Activated T-helper 1 cell treated with anti-CD3 and anti-CD28 coated beads, Interleukin-12 subunit alpha, Interleukin-12 subunit beta, Interleukin-2, Interleukin-4 antibody, amounts not matched to agents 30 ng/mL and 10 ng/mL and 1 ng/mL, durations not matched to agents 14 hours and 24 hours and 36 hours (primary cell): ENCODE measurements around the gene ELOVL6. TPM values are rescaled to one million over a fixed set of nuclear protein-coding genes. Genes with fewer than 3 reads are reported as not detected.

ENCODE experiments used
- DNase-seq: peaks from one replicate; pipeline ENCODE4 v3.0.0; 2021; ENCODE audit warnings: low spot score
- H3K27ac Mint-ChIP-seq: one replicate; pipeline ENCODE4 v1.8.0; 2021; ENCODE audit warnings: mild to moderate bottlenecking, mixed read lengths
- H3K27me3 Mint-ChIP-seq: one replicate; pipeline ENCODE4 v1.8.0; 2022; ENCODE audit warnings: mild to moderate bottlenecking, moderate library complexity, mixed read lengths; ENCODE audit not compliant: insufficient read depth
- H3K36me3 Mint-ChIP-seq: one replicate; pipeline ENCODE4 v1.8.0; 2021; ENCODE audit warnings: low read depth, mixed read lengths
- H3K4me1 Mint-ChIP-seq: one replicate; pipeline ENCODE4 v1.8.0; 2021; ENCODE audit warnings: low read depth, mixed read lengths
- H3K4me3 Mint-ChIP-seq: one replicate; pipeline ENCODE4 v1.8.0; 2021; ENCODE audit warnings: mild to moderate bottlenecking, moderate library complexity, mixed read lengths
- H3K9me3 Mint-ChIP-seq: one replicate; pipeline ENCODE4 v1.8.0; 2021; ENCODE audit warnings: mixed read lengths
- intact Hi-C: fragments of 100-400 bp; cut with micrococcal nuclease; formaldehyde crosslinking; loops from one replicate; pipeline ENCODE4 v1.15.1; 2024
- total RNA-seq: library from RNA; stranded (reverse); gene quantifications from 2 replicates; pipeline ENCODE4 v1.2.3, GENCODE V29; 2022

ELOVL6 gene
- total RNA-seq, 1 donor from 2014 or later = 19.1 TPM

DNA sequence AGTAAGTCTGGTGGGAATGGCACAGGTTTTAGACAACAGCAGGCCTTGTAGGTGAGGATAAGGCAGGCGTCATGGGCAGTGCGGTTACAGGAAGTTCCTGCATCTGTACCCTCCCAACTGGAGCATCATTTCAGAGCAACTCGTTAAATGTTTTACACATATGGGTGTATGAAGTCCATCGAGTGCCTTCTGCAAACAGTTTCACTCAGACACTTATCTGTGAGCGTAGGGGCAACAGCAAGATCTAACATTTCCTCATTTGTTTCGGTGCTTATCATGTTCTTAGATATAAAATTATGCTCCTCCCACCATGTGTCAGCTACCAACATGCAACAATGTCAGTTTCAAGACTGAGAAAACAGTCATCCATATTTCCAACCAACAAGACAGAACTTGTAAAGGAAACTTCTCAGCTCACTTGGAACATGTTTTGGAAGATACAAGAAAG is 69.9 kb downstream of the ELOVL6 start:
- DNase-seq = no peak
- Mint-ChIP-seq H3K36me3 (peaks cover 32% of the 10 kb centered on the region), H3K4me3 (no peak overlapping the region), H3K27ac (peak overlapping the region; percentile 30), H3K4me1 (peaks cover 27% of the 10 kb centered on the region), H3K9me3 (no peaks in the 10 kb centered on the region), H3K27me3 (no peaks in the 10 kb centered on the region)
- intact Hi-C loops = loop anchor here (2.0 to 5.0 kb wide), 3 partner anchors 39 to 70 kb away; no protein-coding TSS in a partner anchor

DNA sequence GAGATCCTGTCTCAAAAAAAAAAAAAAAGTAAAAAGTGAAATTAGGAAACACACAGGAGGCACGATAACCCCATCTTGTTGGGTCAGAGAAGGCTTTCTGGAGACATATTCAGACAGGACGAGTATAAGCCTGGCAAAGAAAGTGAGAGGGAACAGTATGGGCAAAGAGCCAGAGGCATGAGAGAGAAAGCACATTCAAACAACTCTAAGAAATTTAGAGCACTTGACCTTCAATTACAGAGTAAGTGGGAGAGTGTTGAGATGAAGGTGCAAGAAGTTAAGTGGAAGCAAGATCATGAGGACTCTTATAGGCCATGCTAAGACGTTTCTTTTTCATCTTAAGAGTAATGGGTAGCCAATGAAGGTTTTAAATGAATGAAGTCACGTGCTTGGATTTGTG is 70.4 kb downstream of the ELOVL6 start:
- H3K4me1 Mint-ChIP-seq = peaks cover 22% of the 10 kb centered on the region
- H3K36me3 Mint-ChIP-seq = peaks cover 30% of the 10 kb centered on the region
- H3K27me3 Mint-ChIP-seq = no peaks in the 10 kb centered on the region
- no peak for DNase-seq
- no peaks in the 10 kb centered on the region for H3K9me3 Mint-ChIP-seq
- H3K4me3 Mint-ChIP-seq = no peak overlapping the region
- intact Hi-C loops = loop anchor here (2.0 to 5.0 kb wide), 3 partner anchors 39 to 69 kb away; no protein-coding TSS in a partner anchor
- H3K27ac Mint-ChIP-seq = no peak overlapping the region

DNA sequence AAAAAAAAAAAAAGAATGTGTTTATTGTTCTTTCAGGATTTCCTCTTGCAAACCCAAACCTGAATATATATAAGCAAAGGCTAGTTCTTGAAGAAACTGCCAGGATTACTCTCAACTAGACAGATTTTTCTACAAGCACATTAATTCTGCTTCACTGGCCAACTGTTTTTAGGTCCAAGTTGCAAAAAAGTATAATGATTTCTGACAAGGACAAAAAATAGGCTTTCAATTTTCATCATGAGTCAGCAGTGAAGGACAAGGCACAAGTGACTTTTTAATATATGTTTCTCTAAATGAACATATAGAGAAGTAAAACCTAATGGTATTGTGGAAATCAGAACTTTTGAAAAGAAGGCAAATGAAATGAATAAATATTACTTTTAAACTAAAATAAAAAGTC is 73.7 kb downstream of the ELOVL6 start:
- Mint-ChIP-seq H3K27ac (no peak overlapping the region), H3K4me3 (no peak overlapping the region), H3K27me3 (no peaks in the 10 kb centered on the region), H3K4me1 (peaks cover 31% of the 10 kb centered on the region), H3K36me3 (peaks cover 28% of the 10 kb centered on the region), H3K9me3 (no peaks in the 10 kb centered on the region)
- no peak for DNase-seq
- intact Hi-C loops = loop anchor here (5.0 kb wide), 2 partner anchors 37 to 43 kb away; no protein-coding TSS in a partner anchor

DNA sequence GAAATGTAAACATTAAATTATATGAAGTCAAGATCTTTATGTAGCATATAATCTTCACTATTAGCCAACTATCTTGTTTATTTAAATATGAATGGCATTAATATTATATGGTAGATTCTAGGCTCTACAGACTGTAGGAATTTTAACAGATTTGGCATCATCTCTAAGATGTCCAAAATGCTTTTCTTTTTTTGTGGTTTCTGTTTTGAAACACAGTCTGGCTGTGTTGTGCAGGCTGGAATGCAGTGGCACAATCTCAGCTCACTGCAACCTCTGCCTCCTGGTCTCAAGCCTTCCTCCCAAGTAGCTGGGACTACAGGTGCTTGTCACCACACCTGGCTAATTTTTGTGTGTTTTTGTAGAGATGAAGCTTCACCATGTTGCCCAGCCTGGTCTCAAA is 76.2 kb downstream of the ELOVL6 start:
- no peak for DNase-seq
- peaks cover 19% of the 10 kb centered on the region for H3K4me1 Mint-ChIP-seq
- no peaks in the 10 kb centered on the region for H3K9me3 Mint-ChIP-seq

DNA sequence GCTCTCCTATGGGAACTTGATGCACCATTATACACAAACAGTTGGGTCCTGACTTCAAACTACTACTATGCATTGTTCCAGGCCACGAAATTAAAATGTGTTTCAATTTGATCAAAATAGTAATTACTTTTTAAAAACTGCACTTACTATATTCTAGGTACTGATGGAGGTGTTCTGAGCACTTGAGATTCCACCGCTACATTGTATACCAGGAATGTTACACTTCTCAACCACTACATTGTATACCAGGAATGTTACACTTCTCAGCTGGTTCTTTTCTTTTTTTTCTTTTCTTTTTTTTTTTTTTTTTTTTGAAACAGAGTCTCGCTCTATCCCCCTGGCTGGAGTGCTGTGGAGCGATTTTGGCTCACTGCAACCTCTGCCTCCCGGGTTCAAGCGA is 77.9 kb downstream of the ELOVL6 start:
- no peak overlapping the region for H3K4me3 Mint-ChIP-seq
- peaks cover 22% of the 10 kb centered on the region for H3K36me3 Mint-ChIP-seq
- H3K9me3 Mint-ChIP-seq = no peaks in the 10 kb centered on the region
- H3K27me3 Mint-ChIP-seq = no peaks in the 10 kb centered on the region
- H3K27ac Mint-ChIP-seq = no peak overlapping the region
- intact Hi-C loops = no loop called here
- no peak for DNase-seq
- peaks cover 19% of the 10 kb centered on the region for H3K4me1 Mint-ChIP-seq

More for the DNA sequence above, 76.2 kb downstream of the ELOVL6 start:
- intact Hi-C loops = no loop called here
- Mint-ChIP-seq H3K36me3 (peaks cover 21% of the 10 kb centered on the region), H3K4me3 (no peak overlapping the region), H3K27me3 (no peaks in the 10 kb centered on the region), H3K27ac (no peak overlapping the region)

DNA sequence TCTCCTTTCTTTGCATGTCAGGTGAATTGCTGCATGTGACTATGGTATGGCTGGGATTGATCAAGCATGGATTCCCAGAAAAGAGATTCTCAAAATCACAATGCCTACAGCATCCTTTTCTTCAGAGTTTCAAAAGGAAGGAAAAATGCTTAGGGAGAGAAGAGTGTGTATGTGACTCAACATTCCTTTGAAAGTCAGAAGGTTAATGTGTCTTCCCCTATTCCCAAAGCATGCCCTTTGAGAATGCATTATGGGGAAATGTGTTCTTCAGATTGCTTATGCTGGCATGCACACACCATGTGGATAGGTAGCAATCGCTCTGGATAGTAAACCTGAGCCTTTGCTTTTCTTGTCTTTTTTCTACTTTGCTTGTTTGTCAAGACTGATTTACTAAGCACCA is 78.5 kb downstream of the ELOVL6 start:
- Mint-ChIP-seq H3K27me3 (no peaks in the 10 kb centered on the region), H3K4me1 (peaks cover 19% of the 10 kb centered on the region), H3K36me3 (peaks cover 22% of the 10 kb centered on the region), H3K9me3 (no peaks in the 10 kb centered on the region), H3K4me3 (no peak overlapping the region), H3K27ac (no peak overlapping the region)
- DNase-seq = no peak
- intact Hi-C loops = no loop called here

DNA sequence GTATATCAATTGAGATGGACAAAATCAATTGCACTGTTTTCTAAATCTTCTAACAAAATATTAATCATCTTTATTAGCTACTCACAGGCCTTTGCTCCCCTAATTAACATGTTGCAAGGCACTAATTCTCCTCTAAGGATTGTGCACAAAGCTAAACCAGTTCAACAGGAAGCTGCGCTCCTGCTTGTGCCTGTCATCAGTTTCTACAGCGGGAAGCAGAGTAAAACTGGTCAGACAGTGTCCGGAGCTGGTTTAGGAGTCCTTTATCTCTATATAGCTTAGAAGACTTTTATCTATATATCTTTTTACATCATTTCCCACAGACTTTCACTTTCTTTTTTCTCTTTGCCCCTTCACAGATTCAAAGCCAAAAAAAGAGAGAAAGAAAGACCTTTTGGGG is 79.1 kb downstream of the ELOVL6 start:
- no peak overlapping the region for H3K27ac Mint-ChIP-seq
- H3K4me1 Mint-ChIP-seq = peaks cover 19% of the 10 kb centered on the region
- no peak for DNase-seq
- intact Hi-C loops = no loop called here
- H3K27me3 Mint-ChIP-seq = no peaks in the 10 kb centered on the region
- H3K4me3 Mint-ChIP-seq = no peak overlapping the region
- H3K9me3 Mint-ChIP-seq = no peaks in the 10 kb centered on the region
- H3K36me3 Mint-ChIP-seq = peaks cover 21% of the 10 kb centered on the region

DNA sequence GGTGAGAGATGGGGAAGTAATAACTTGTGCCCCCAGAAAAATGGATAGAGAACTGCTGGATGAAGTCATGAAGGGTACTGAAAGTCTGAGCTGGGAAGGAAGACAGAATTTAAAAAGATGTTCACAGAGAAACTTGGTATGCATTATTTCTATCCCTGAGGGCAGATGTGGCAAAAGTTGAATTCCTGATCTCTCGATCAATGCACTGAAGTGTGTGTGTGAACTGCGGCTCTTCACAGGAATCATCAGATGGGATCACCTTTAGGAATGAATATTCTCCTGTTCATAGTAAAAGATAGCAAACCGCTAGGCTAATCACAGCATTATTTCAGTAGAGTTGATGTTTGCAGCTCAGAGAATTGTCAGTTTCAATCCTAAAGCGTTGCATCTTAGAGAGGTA is 86.4 kb downstream of the ELOVL6 start:
- H3K27ac Mint-ChIP-seq = no peak overlapping the region
- no peaks in the 10 kb centered on the region for H3K27me3 Mint-ChIP-seq
- intact Hi-C loops = no loop called here
- DNase-seq = no peak
- H3K4me3 Mint-ChIP-seq = no peak overlapping the region
- peaks cover 18% of the 10 kb centered on the region for H3K36me3 Mint-ChIP-seq
- H3K4me1 Mint-ChIP-seq = peaks cover 12% of the 10 kb centered on the region
- H3K9me3 Mint-ChIP-seq = no peaks in the 10 kb centered on the region

DNA sequence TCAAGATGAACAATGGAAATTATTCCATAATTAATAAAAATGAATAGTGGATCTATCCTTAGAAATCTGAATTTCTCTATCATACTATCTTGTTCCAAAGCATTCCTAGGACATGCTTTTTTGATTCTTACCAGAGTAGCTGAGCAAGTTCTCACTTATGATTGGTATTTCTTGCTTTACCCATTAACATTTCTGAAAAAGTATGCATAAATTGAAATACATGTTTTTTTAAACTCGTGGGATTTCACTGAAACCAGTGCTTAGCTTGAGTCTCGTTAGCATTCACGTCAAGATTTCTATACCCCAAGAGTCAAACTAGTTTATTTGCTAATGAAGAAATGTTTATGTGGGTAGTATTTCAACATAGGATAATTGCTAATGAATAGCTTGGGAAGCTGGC is 89.0 kb downstream of the ELOVL6 start:
- Mint-ChIP-seq H3K9me3 (no peaks in the 10 kb centered on the region), H3K4me1 (peaks cover 18% of the 10 kb centered on the region), H3K36me3 (peaks cover 21% of the 10 kb centered on the region), H3K4me3 (no peak overlapping the region), H3K27ac (no peak overlapping the region), H3K27me3 (no peaks in the 10 kb centered on the region)
- no peak for DNase-seq
- intact Hi-C loops = no loop called here

DNA sequence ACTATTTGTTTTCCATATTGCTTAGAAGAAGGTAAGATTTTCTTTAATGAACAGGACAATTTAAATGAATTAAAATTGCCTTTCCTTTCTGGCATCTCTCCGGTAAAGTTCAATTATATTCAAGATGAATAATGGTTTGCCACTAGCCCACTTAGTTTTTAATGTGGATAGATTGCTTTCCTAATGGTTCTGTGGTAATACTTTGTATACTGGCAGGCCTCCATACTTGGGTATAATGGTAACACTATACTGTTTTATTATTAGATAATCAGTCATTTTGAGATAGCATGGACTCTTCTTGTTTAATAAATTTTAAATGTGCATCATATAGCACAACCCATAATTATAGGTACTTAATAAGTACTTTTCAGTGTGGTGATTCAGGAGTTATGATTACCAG is 89.5 kb downstream of the ELOVL6 start:
- intact Hi-C loops = no loop called here
- Mint-ChIP-seq H3K36me3 (peaks cover 21% of the 10 kb centered on the region), H3K27me3 (no peaks in the 10 kb centered on the region), H3K27ac (no peak overlapping the region), H3K4me3 (no peak overlapping the region), H3K4me1 (peaks cover 18% of the 10 kb centered on the region), H3K9me3 (no peaks in the 10 kb centered on the region)
- no peak for DNase-seq

DNA sequence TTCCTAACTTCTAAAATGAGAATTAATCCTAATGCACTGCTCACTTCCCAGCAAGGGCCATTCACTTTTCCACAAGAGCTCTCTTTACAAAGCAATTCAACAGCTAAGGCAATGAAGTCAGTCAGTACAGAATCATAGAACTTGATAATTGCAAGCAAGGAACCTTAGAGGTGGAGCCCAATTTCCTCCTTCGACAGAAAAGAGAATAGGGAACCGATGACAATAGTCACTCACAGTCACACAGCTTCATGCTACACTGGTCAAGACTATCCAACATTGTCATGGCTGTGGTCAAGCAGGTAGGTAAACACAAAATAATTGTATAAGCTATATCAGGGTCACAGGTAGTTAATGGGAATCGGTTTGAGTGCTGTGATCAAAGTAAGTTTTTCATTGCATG is 90.0 kb downstream of the ELOVL6 start:
- H3K9me3 Mint-ChIP-seq = no peaks in the 10 kb centered on the region
- H3K36me3 Mint-ChIP-seq = peaks cover 21% of the 10 kb centered on the region
- no peaks in the 10 kb centered on the region for H3K27me3 Mint-ChIP-seq
- no peak overlapping the region for H3K4me3 Mint-ChIP-seq
- DNase-seq = no peak
- peaks cover 18% of the 10 kb centered on the region for H3K4me1 Mint-ChIP-seq
- intact Hi-C loops = no loop called here
- no peak overlapping the region for H3K27ac Mint-ChIP-seq

DNA sequence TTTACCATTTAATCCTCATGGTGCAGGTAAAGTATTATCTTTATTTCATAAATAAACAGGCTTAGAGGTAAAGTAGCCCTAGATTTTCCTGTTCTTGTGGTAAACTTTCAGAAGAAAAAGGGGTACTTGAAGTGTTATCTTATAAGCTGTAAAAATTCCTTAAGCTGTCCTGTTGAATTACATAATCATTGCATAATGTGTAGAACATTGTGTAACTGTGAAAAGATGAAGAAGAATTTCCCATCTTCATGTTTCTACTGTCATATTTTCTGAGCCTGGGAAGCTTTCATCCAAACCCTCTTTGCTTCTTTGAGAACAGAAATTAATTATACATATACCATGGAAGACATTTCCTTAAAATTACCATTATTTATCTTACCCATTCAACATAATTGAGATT is 90.5 kb downstream of the ELOVL6 start:
- intact Hi-C loops = loop anchor here (2.0 kb wide), 1 partner anchor 19 kb away; no protein-coding TSS in a partner anchor
- H3K9me3 Mint-ChIP-seq = no peaks in the 10 kb centered on the region
- no peaks in the 10 kb centered on the region for H3K27me3 Mint-ChIP-seq
- no peak for DNase-seq
- H3K4me3 Mint-ChIP-seq = no peak overlapping the region
- peaks cover 22% of the 10 kb centered on the region for H3K36me3 Mint-ChIP-seq
- H3K4me1 Mint-ChIP-seq = peaks cover 18% of the 10 kb centered on the region
- H3K27ac Mint-ChIP-seq = no peak overlapping the region

DNA sequence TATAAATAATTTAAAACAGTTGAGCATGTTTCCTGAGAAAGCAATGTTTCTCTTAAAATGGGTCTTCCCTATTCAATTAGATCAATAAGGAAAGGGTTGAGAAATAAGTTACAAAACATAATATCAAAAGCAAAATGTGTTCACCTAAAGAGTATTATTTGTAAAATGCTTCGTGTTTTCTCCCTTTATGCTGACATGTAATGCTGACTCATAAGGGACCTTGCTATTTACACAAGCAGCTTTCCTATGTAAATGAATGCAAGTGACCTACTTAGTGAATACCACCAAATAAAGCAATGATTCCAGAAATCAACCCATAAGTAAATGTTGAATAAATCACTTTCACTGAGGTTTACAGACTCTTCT is 91.5 kb downstream of the ELOVL6 start:
- intact Hi-C loops = loop anchor here (2.0 kb wide), 1 partner anchor 18 kb away; no protein-coding TSS in a partner anchor
- H3K4me3 Mint-ChIP-seq = no peak overlapping the region

DNA sequence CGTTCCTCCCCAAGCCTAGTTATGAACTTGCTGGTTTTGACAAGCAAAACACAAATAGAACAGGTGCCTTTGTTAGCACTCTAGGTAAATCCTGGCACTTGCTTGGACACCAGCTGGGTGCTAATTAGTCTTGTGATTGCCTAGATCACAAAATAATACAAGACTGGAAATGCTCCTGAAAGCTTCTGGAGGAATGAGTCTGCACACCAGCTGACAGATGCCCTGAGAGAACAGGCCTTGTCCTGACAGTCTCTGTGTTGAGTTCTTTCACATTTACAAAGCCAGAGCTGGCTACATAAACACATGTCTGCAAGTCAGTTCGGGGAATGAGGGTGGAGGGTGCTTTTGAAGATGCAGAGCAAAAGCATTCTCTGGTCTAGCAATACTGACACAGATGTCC is 93.8 kb downstream of the ELOVL6 start:
- Mint-ChIP-seq H3K27me3 (no peaks in the 10 kb centered on the region), H3K4me1 (peaks cover 22% of the 10 kb centered on the region), H3K9me3 (no peaks in the 10 kb centered on the region), H3K4me3 (no peak overlapping the region), H3K27ac (no peak overlapping the region), H3K36me3 (peaks cover 21% of the 10 kb centered on the region)
- DNase-seq = no peak
- intact Hi-C loops = no loop called here

More for the DNA sequence above, 91.5 kb downstream of the ELOVL6 start:
- Mint-ChIP-seq H3K27me3 (no peaks in the 10 kb centered on the region), H3K27ac (no peak overlapping the region), H3K36me3 (peaks cover 23% of the 10 kb centered on the region), H3K4me1 (peaks cover 18% of the 10 kb centered on the region), H3K9me3 (no peaks in the 10 kb centered on the region)
- DNase-seq = no peak
